ENCODE measurements around the gene ZNF334.

ZNF334 gene

GRCh38 chr20:46545077-46545826 lies 31.9 kb upstream of the ZNF334 start:
- no peak for DNase-seq

- DNase-seq, result no peak
Observed at GRCh38 chr20:46544576-46544975, 31.2 kb upstream of the ZNF334 start.

GRCh38 chr20:46543959-46544358 lies 30.6 kb upstream of the ZNF334 start:
- no peak for DNase-seq

GRCh38 chr20:46543033-46543432 lies 29.7 kb upstream of the ZNF334 start:
- no peak for DNase-seq

- DNase-seq, result no peak
Observed at GRCh38 chr20:46541229-46541935, 28.0 kb upstream of the ZNF334 start.

GRCh38 chr20:46539113-46539512 lies 25.8 kb upstream of the ZNF334 start:
- DNase-seq, result no peak

- no peak for DNase-seq
Observed at GRCh38 chr20:46530640-46531039, 17.3 kb upstream of the ZNF334 start.

- no peak for DNase-seq
Observed at GRCh38 chr20:46523696-46524328, 10.5 kb upstream of the ZNF334 start.

GRCh38 chr20:46523108-46523507 lies 9.7 kb upstream of the ZNF334 start:
- no peak for DNase-seq

- DNase-seq, result peak; percentile 42 to 49
Observed at GRCh38 chr20:46520976-46521579, 7.7 kb upstream of the ZNF334 start.

- no peak for DNase-seq
Observed at GRCh38 chr20:46520540-46520939, 7.2 kb upstream of the ZNF334 start.

- no peak for DNase-seq
Observed at GRCh38 chr20:46519471-46520068, 6.2 kb upstream of the ZNF334 start.

- DNase-seq, result peak in 1 of 2 donors; percentile 52
Observed at GRCh38 chr20:46509523-46509922, 3.8 kb downstream of the ZNF334 start.

GRCh38 chr20:46507760-46508407 lies 5.5 kb downstream of the ZNF334 start:
- DNase-seq, result no peak

GRCh38 chr20:46505506-46505905 lies 7.9 kb downstream of the ZNF334 start:
- DNase-seq, result no peak

GRCh38 chr20:46501961-46502360 lies 11.4 kb downstream of the ZNF334 start:
- DNase-seq, result no peak

- DNase-seq, result no peak
Observed at GRCh38 chr20:46501337-46501942, 11.9 kb downstream of the ZNF334 start.

- DNase-seq, result no peak
Observed at GRCh38 chr20:46494077-46494476, 19.3 kb downstream of the ZNF334 start.

- no peak for DNase-seq
Observed at GRCh38 chr20:46491354-46491753, 22.0 kb downstream of the ZNF334 start.

GRCh38 chr20:46488451-46488850 lies 24.9 kb downstream of the ZNF334 start:
- DNase-seq, result no peak

- DNase-seq, result no peak
Observed at GRCh38 chr20:46487628-46488027, 25.7 kb downstream of the ZNF334 start.

- DNase-seq, result no peak
Observed at GRCh38 chr20:46485431-46485830, 27.9 kb downstream of the ZNF334 start.
